ENCODE measurements around the gene TRIM31.

- TF ChIP-seq, protein P1, sequence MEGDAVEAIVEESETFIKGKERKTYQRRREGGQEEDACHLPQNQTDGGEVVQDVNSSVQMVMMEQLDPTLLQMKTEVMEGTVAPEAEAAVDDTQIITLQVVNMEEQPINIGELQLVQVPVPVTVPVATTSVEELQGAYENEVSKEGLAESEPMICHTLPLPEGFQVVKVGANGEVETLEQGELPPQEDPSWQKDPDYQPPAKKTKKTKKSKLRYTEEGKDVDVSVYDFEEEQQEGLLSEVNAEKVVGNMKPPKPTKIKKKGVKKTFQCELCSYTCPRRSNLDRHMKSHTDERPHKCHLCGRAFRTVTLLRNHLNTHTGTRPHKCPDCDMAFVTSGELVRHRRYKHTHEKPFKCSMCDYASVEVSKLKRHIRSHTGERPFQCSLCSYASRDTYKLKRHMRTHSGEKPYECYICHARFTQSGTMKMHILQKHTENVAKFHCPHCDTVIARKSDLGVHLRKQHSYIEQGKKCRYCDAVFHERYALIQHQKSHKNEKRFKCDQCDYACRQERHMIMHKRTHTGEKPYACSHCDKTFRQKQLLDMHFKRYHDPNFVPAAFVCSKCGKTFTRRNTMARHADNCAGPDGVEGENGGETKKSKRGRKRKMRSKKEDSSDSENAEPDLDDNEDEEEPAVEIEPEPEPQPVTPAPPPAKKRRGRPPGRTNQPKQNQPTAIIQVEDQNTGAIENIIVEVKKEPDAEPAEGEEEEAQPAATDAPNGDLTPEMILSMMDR (IDR thresholded peaks at IDR 0.05), result no peak
- TF ChIP-seq ESRRA (IDR thresholded peaks at IDR 0.05; ENCODE audit: borderline replicate concordance, low read length) (no peak), PHF8 (IDR thresholded peaks at IDR 0.05; ENCODE audit: borderline replicate concordance, low read depth) (no peak), JUNB (IDR thresholded peaks at IDR 0.05) (no peak), USF2 (IDR thresholded peaks at IDR 0.05) (no peak), BHLHE40 (IDR thresholded peaks at IDR 0.05; ENCODE audit: low read depth, low read length) (no peak), SREBF2 (IDR thresholded peaks at IDR 0.05) (no peak), EP300 (IDR thresholded peaks at IDR 0.05) (no peak)
These were observed 8.8 kb upstream of the TRIM31 start for GRCh38 chr6:30121446-30122366.
